Left lung (tissue), 10 donors: Measurements from ENCODE around the gene DPCD. TPM values are rescaled to one million over a fixed set of nuclear protein-coding genes. Genes with fewer than 3 reads are reported as not detected.
"Not testable (repeated sequence)": the region's sequence is repeated elsewhere in the genome, so short reads cannot be mapped to it uniquely, and the experiment has no call there.

ENCODE experiments used
- ATAC-seq: fragments of 200-7000 bp; cut with Tn5 transposase; one replicate; pipeline ENCODE4 v1.9.1; 2020; ENCODE audit warnings: moderate library complexity
- DNase-seq, 4 donors: peaks; one replicate each; pipeline ENCODE4 v3.0.0-alpha.2; 2013 to 2020
- H3K27ac ChIP-seq, 2 donors: fragments of 200-600 bp; sonication (generic) in 1 of 2; one replicate each; pipeline versions ENCODE4 v1.5.0 to v1.8.0; 2020 to 2021
- H3K27me3 ChIP-seq, 2 donors: fragments of 200-600 bp; sonication (generic) in 1 of 2; one replicate each; pipeline versions ENCODE4 v1.5.0 to v1.8.0; 2020 to 2021
- H3K36me3 ChIP-seq, 2 donors: fragments of 200-600 bp; sonication (generic) in 1 of 2; one replicate each; pipeline versions ENCODE4 v1.5.0 to v1.8.0; 2020 to 2021
- H3K4me1 ChIP-seq, 2 donors: fragments of 200-600 bp; one replicate each; pipeline ENCODE4 v1.8.0; 2021
- H3K4me3 ChIP-seq, 2 donors: fragments of 200-600 bp; sonication (generic) in 1 of 2; one replicate each; pipeline versions ENCODE4 v1.5.0 to v1.8.0; 2020 to 2021; ENCODE audit warnings: mild to moderate bottlenecking in 1 of 2
- H3K9me3 ChIP-seq, 2 donors: fragments of 200-600 bp; sonication (generic) in 1 of 2; one replicate each; pipeline versions ENCODE4 v1.5.0 to v1.8.0; 2020 to 2021
- CTCF ChIP-seq, 2 donors: fragments of 200-600 bp; sonication (generic) in 1 of 2; IDR thresholded peaks; one replicate each; pipeline versions ENCODE4 v1.5.0 to v1.8.0; 2021; ENCODE audit warnings: antibody characterized with exemption in 2 of 2
- intact Hi-C, 2 donors: fragments of 100-400 bp; cut with DNase I; formaldehyde crosslinking; loops; one replicate each; pipeline versions ENCODE4 v1.11.2 to v1.14.2; 2022
- polyA plus RNA-seq, 6 donors: library from polyadenylated mRNA; unstranded; fragments of 120-200 nt; gene quantifications; one replicate each; pipeline ENCODE4 v1.2.1, GENCODE V29; 2013; ENCODE audit not compliant: insufficient read length in 6 of 6
- total RNA-seq, 2 donors: library from RNA; stranded (reverse); fragmentation: NEBNext Ultra II Directional; extraction: Animal tissue kit (Norgen Biotek cat#: 25700); gene quantifications; one replicate each; pipeline ENCODE4 v1.2.1, GENCODE V29; 2021
- donor health status: DM: no; HTN: yes; CAD: no.
- donor health status: DM: no; HTN: no; CAD: no.

DPCD gene
- total and polyA plus RNA-seq, 8 donors, result 13.5 to 36.1 (median 31.7) TPM

- ATAC-seq, result no peak
- no peak for DNase-seq
- Histone ChIP-seq H3K9me3 (no peaks in the 10 kb centered on the region), H3K27me3 (no peaks in the 10 kb centered on the region), H3K4me1 (no peaks in the 10 kb centered on the region), H3K27ac (no peak overlapping the region), H3K4me3 (no peak overlapping the region), H3K36me3 (peaks cover 0 to 65% of the 10 kb centered on the region in 2 donors)
- TF ChIP-seq CTCF (IDR thresholded peaks at IDR 0.05), result no peak
- intact Hi-C loops, result no loop called here
Measured at GRCh38 chr10:101580486-101581399, 7.4 kb upstream of the DPCD start.

GRCh38 chr10:101585841-101586240, 2.3 kb upstream of the DPCD start:
- no peak for DNase-seq
- Histone ChIP-seq H3K4me3 (no peak overlapping the region), H3K36me3 (peaks cover 0 to 31% of the 10 kb centered on the region in 2 donors), H3K27me3 (no peaks in the 10 kb centered on the region), H3K27ac (no peak overlapping the region), H3K9me3 (no peaks in the 10 kb centered on the region), H3K4me1 (peaks cover 5 to 21% of the 10 kb centered on the region in 2 donors)
- TF ChIP-seq CTCF (IDR thresholded peaks at IDR 0.05), result no peak
- no peak for ATAC-seq
- intact Hi-C loops, result no loop called here

- no peak overlapping the region for H3K27ac ChIP-seq
- peak; percentile 4 for ATAC-seq
- peak overlapping the region; percentile 93 to 94 for H3K4me3 ChIP-seq
- no peak for DNase-seq
- peaks cover 0 to 9% of the 10 kb centered on the region in 2 donors for H3K36me3 ChIP-seq
- H3K4me1 ChIP-seq, result peaks cover 5 to 27% of the 10 kb centered on the region in 2 donors
- H3K9me3 ChIP-seq, result no peaks in the 10 kb centered on the region
- intact Hi-C loops, result no loop called here
- no peak for TF ChIP-seq CTCF (IDR thresholded peaks at IDR 0.05)
- H3K27me3 ChIP-seq, result no peaks in the 10 kb centered on the region
Measured at GRCh38 chr10:101588879-101589278, 758 bp downstream of the DPCD start.

- H3K27me3 ChIP-seq, DNase-seq, H3K36me3 ChIP-seq, intact Hi-C loops, H3K4me3 ChIP-seq, H3K27ac ChIP-seq, H3K9me3 ChIP-seq: not testable (repeated sequence)
- peaks cover 0 to 14% of the 10 kb centered on the region in 2 donors for H3K4me1 ChIP-seq
- ATAC-seq, result peak; percentile 51
Measured at GRCh38 chr10:101593331-101593730, 5.2 kb downstream of the DPCD start.

GRCh38 chr10:101595591-101596433, 7.7 kb downstream of the DPCD start:
- no peak for DNase-seq
- peaks cover 0 to 6% of the 10 kb centered on the region in 2 donors for H3K4me1 ChIP-seq
- no peak overlapping the region for H3K27ac ChIP-seq
- H3K36me3 ChIP-seq, result no peaks in the 10 kb centered on the region
- ATAC-seq, result no peak
- no peaks in the 10 kb centered on the region for H3K9me3 ChIP-seq
- intact Hi-C loops, result no loop called here
- no peak for TF ChIP-seq CTCF (IDR thresholded peaks at IDR 0.05)
- H3K4me3 ChIP-seq, result no peak overlapping the region
- H3K27me3 ChIP-seq, result no peaks in the 10 kb centered on the region
